IMR-90 (cell line): Measurements from ENCODE around the gene LHPP. TPM values are rescaled to one million over a fixed set of nuclear protein-coding genes. Genes with fewer than 3 reads are reported as not detected.

Source experiments
- ATAC-seq: fragments of 200-7000 bp; cut with Tn5 transposase; 2 replicates; pipeline ENCODE4 v1.9.1; 2020; ENCODE audit warnings: low read depth, mild to moderate bottlenecking, moderate library complexity
- BruUV-seq: library from RNA; stranded (reverse); fragments of 400-500 nt; replicated peaks from 2 replicates; lab custom pipeline; 2021; lab: Mats Ljungman, UMichigan
- CTCF ChIA-PET: fragments of 300-600 bp; formaldehyde crosslinking; extraction: SDS; loops from one replicate; lab custom pipeline; 2021; ENCODE audit warnings: antibody characterized with exemption; lab: Yijun Ruan, JAX
- POLR2A ChIA-PET: fragments of 300-600 bp; sonication (Branson Sonifier 250); formaldehyde crosslinking; loops from one replicate; lab custom pipeline; 2022; ENCODE audit warnings: antibody characterized with exemption; ENCODE audit not compliant: unreplicated experiment; lab: Charles Lee
- DNase-seq: peaks from one replicate; pipeline ENCODE4 v3.0.0; 2013
- H2AFZ ChIP-seq: replicated peaks from 2 replicates; pipeline ENCODE3; 2013; ENCODE audit warnings: low read length, mild to moderate bottlenecking; ENCODE audit not compliant: poor library complexity
- H2AK5ac ChIP-seq: 2 replicates; pipeline ENCODE4 v1.6.1; 2013; ENCODE audit warnings: low read depth, low read length, inconsistent platforms
- H2AK9ac ChIP-seq: replicated peaks from 2 replicates; pipeline ENCODE3; 2013; ENCODE audit warnings: mild to moderate bottlenecking, low read depth, low read length, moderate library complexity; ENCODE audit not compliant: poor library complexity
- H2BK120ac ChIP-seq: 2 replicates; pipeline ENCODE4 v1.6.1; 2013; ENCODE audit warnings: low read depth, low read length, inconsistent platforms
- H2BK15ac ChIP-seq: 3 replicates; pipeline ENCODE4 v1.6.1; 2013; ENCODE audit warnings: low read depth, low read length, inconsistent platforms
- H2BK20ac ChIP-seq: 2 replicates; pipeline ENCODE4 v1.6.1; 2013; ENCODE audit warnings: low read depth, mild to moderate bottlenecking, inconsistent platforms, low read length, moderate library complexity
- H2BK5ac ChIP-seq: 2 replicates; pipeline ENCODE4 v1.6.1; 2013; ENCODE audit warnings: mild to moderate bottlenecking, low read depth, low read length, inconsistent platforms; ENCODE audit not compliant: poor library complexity, severe bottlenecking
- H3K14ac ChIP-seq: replicated peaks from 2 replicates; pipeline ENCODE4 v1.6.1; 2013; ENCODE audit warnings: low read depth, low read length, inconsistent platforms
- H3K18ac ChIP-seq: 2 replicates; pipeline ENCODE4 v1.6.1; 2013; ENCODE audit warnings: low read depth, low read length, control low read depth
- H3K23ac ChIP-seq: 2 replicates; pipeline ENCODE4 v1.6.1; 2013; ENCODE audit warnings: low read depth, low read length, inconsistent platforms
- H3K27ac ChIP-seq: 2 replicates; pipeline ENCODE4 v1.5.1; 2013; ENCODE audit warnings: mild to moderate bottlenecking, control low read depth, low read length; ENCODE audit not compliant: insufficient read depth
- H3K27me3 ChIP-seq: 2 replicates; pipeline ENCODE4 v1.6.1; 2013; ENCODE audit warnings: low read length; ENCODE audit not compliant: control insufficient read depth, insufficient read depth
- H3K36me3 ChIP-seq: 2 replicates; pipeline ENCODE4 v1.6.1; 2013; ENCODE audit warnings: low read length, mixed read lengths; ENCODE audit not compliant: control insufficient read depth, insufficient read depth
- H3K4ac ChIP-seq: 2 replicates; pipeline ENCODE4 v1.6.1; 2013; ENCODE audit warnings: low read depth, low read length, inconsistent platforms
- H3K4me1 ChIP-seq: 2 replicates; pipeline ENCODE4 v1.6.1; 2013; ENCODE audit warnings: low read length, mixed read lengths; ENCODE audit not compliant: control insufficient read depth, insufficient read depth
- H3K4me2 ChIP-seq: 2 replicates; pipeline ENCODE4 v1.6.1; 2013; ENCODE audit warnings: low read depth, mild to moderate bottlenecking, control low read depth, low read length, moderate library complexity
- H3K4me3 ChIP-seq: 2 replicates; pipeline ENCODE4 v1.5.1; 2013; ENCODE audit warnings: low read depth, mild to moderate bottlenecking, control low read depth, low read length, moderate library complexity; ENCODE audit not compliant: insufficient read depth
- H3K56ac ChIP-seq: 2 replicates; pipeline ENCODE4 v1.6.1; 2013; ENCODE audit warnings: low read length, inconsistent platforms; ENCODE audit not compliant: insufficient read depth; ENCODE audit errors: extremely low read depth
- H3K79me1 ChIP-seq, 2 experiments: 2 replicates each; pipeline ENCODE4 v1.6.1; 2013; ENCODE audit warnings: low read length in 2 of 2, inconsistent platforms in 1 of 2, low read depth in 1 of 2
- H3K9ac ChIP-seq: 2 replicates; pipeline ENCODE4 v1.6.1; 2013; ENCODE audit warnings: low read depth, low read length, control low read depth
- H3K9me1 ChIP-seq: 2 replicates; pipeline ENCODE4 v1.6.1; 2013; ENCODE audit warnings: low read length, inconsistent platforms; ENCODE audit not compliant: insufficient read depth
- H3K9me3 ChIP-seq: 2 replicates; pipeline ENCODE4 v1.6.1; 2013; ENCODE audit warnings: low read length; ENCODE audit not compliant: control insufficient read depth, insufficient read depth
- H4K20me1 ChIP-seq: 2 replicates; pipeline ENCODE4 v1.6.1; 2013; ENCODE audit warnings: low read length, inconsistent platforms; ENCODE audit not compliant: insufficient read depth
- H4K5ac ChIP-seq: 2 replicates; pipeline ENCODE4 v1.6.1; 2013; ENCODE audit warnings: mild to moderate bottlenecking, low read depth, low read length, control low read depth
- H4K8ac ChIP-seq, 2 experiments: 2 replicates each; pipeline ENCODE4 v1.6.1; 2013; ENCODE audit warnings: low read depth in 2 of 2, low read length in 2 of 2, control low read depth in 1 of 2, inconsistent platforms in 1 of 2
- H4K91ac ChIP-seq: 2 replicates; pipeline ENCODE4 v1.6.1; 2013; ENCODE audit warnings: low read depth, low read length, inconsistent platforms; ENCODE audit not compliant: insufficient read depth
- BHLHE40 ChIP-seq: fragments of 150-350 bp; IDR thresholded peaks from 2 replicates; pipeline ENCODE4 v1.6.1; 2016; ENCODE audit warnings: mild to moderate bottlenecking, low read depth, low read length
- CHD1 ChIP-seq: IDR thresholded peaks from 2 replicates; pipeline ENCODE4 v1.6.1; 2012; ENCODE audit warnings: low read depth, low read length, improper control_type of control experiment
- WGBS, 2 experiments: methylation state at CpG; one replicate each; pipeline versions ENCODE4 v1.1.5 to v1.1.7; 2013; ENCODE audit warnings: missing lambda C conversion rate in 2 of 2; ENCODE audit not compliant: insufficient read length in 1 of 2; ENCODE audit errors: extremely low coverage in 2 of 2; 5-methylcytosine and 5-hydroxymethylcytosine counted together
- dilution Hi-C: fragments of 300-500 bp; cut with HindIII; formaldehyde crosslinking; loops from one replicate; pipeline ENCODE4 v1.14.3; 2018; ENCODE audit warnings: low sequenced_read_pairs; ENCODE audit not compliant: unreplicated experiment
- in situ Hi-C: fragments of 300-500 bp; cut with MboI; formaldehyde crosslinking; loops from 3 replicates; pipeline ENCODE4 v1.14.3; 2019; ENCODE audit warnings: low sequenced_read_pairs, inconsistent platforms, mixed read lengths
- intact Hi-C: fragments of 100-400 bp; cut with micrococcal nuclease; formaldehyde crosslinking; loops from 2 replicates; pipeline ENCODE4 v1.10.0; 2022
- polyA plus RNA-seq, 3 experiments: library from polyadenylated mRNA; depleted of rRNA; stranded (reverse); fragments of >200 nt; gene quantifications; 2 replicates each; pipeline ENCODE4 v1.2.3, GENCODE V29; 2012; ENCODE audit warnings: low replicate concordance in 1 of 3
- total RNA-seq: library from RNA; depleted of rRNA; stranded (reverse); fragments of >200 nt; gene quantifications from 2 replicates; pipeline ENCODE4 v1.2.3, GENCODE V29; 2012

Gene LHPP
- total and polyA plus RNA-seq, 2 of the 4 experiments (the other 2 are of a cell fraction): 2.7 to 8.3 TPM

DNA sequence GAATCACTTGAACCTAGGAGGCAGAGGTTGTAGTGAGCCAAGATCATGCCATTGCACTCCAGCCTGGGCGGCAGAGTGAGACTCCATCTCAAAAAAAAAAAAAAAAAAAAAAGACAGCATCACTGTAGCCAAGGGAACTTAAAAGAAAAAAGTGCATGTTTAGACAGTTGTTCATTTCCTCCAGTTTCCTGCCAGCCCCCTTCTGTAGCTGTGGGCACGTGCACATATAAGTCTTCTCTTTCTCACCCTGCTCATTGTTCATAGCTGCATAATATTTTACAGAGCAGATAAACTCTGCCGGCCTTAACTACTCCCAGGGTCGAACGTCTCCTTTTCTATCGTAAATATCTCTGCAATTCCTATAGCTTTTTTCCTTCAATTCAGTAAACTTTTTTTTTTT lies 132.6 kb downstream of the LHPP start:
- no peak overlapping the region for H3K18ac ChIP-seq
- no peak overlapping the region for H2BK120ac ChIP-seq
- no TSS peak for BruUV-seq
- no peak overlapping the region for H3K9ac ChIP-seq
- peaks cover 7% of the 10 kb centered on the region; the same call in 1 of the 2 replicates for H3K27me3 ChIP-seq
- TF ChIP-seq CHD1: no peak
- TF ChIP-seq BHLHE40: peak; percentile 66; the same call in 1 of the 2 replicates
- H4K20me1 ChIP-seq: no peaks in the 10 kb centered on the region
- no peak overlapping the region for H4K5ac ChIP-seq
- H2AK5ac ChIP-seq: no peak overlapping the region
- no peak overlapping the region for H3K27ac ChIP-seq
- H2AK9ac ChIP-seq: no peak overlapping the region
- ATAC-seq (no peak), DNase-seq (no peak)
- H2AFZ ChIP-seq: no peak overlapping the region
- H2BK20ac ChIP-seq: no peak overlapping the region
- no peak overlapping the region for H2BK5ac ChIP-seq
- H3K79me1 ChIP-seq: no peaks in the 10 kb centered on the region
- H3K4me3 ChIP-seq: no peak overlapping the region
- intact Hi-C loops: no loop called here
- in situ Hi-C loops: no loop called here
- H3K56ac ChIP-seq: no peak overlapping the region
- H3K4me1 ChIP-seq: no peaks in the 10 kb centered on the region
- no peaks in the 10 kb centered on the region for H3K9me1 ChIP-seq
- H3K23ac ChIP-seq: no peak overlapping the region
- H3K4ac ChIP-seq: no peak overlapping the region
- H2BK15ac ChIP-seq: no peak overlapping the region
- ChIA-PET POLR2A (no interaction called here), CTCF (interaction anchor here (0.6 kb wide), 2 partner anchors 108 to 138 kb away, joined by 3 read pairs; no protein-coding TSS in a partner anchor)
- H3K9me3 ChIP-seq: peaks cover 12% of the 10 kb centered on the region
- no peak overlapping the region for H3K14ac ChIP-seq
- H4K8ac ChIP-seq: no peak overlapping the region
- H3K36me3 ChIP-seq: no peaks in the 10 kb centered on the region
- H4K91ac ChIP-seq: no peak overlapping the region
- no peak overlapping the region for H3K4me2 ChIP-seq
- WGBS, 2 experiments: no CpG with 5 or more reads among the region's 6 CpGs
- dilution Hi-C loops: no loop called here
